ENCODE results near the gene LEP.
"Not testable (repeated sequence)": the region's sequence is repeated elsewhere in the genome, so short reads cannot be mapped to it uniquely, and the experiment has no call there.

Gene LEP

DNA sequence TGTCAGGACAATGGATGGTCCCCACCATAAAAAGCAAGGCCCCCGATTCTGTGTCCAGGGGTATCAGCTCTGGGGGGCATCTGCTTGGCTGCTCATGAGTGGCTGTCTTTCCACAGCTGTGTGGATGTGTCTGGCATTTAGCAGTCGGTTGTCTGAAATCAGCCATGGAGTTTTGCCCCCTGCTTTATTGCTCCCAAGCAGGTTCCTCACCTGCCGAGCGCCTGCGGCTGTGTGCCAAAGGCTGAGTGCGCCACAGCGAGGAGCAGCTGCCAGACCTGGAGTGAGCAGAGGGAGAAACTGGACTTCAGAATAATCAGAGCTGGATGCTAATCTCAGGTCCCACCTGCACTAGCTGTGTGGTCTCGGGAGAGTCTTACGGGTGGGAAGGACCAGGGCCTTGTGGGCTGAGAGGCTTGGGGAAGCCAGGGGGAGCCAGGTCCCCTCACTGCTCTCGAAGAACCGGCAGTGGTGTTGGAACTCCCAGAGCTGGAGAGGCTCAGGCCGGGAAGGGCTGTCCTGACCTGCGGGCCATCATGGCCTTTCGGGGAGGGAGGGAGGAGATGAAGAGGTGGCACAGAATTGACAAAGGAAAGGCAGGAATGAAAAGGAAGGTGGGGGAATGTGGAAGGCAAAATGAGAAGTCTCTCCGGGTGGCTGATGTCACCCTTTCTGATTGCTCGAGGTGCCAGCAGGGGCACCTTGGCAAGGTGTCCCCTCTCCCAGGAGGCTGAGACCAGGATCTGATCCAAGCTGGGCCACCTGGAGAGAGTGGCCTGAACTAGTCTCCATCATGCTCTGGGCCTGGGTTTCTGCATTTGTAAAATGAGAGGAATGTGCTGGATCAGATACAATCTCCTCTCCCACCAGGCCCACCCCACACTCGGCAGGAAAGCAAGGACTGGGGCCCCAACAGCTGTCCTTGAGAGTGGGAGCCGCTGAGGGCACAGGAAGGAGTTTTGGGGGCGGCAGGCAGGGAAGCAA, 30.2 kb upstream of the LEP start:
- DNase-seq (ENCODE audit: low read depth in 1 of 2, low spot score in 1 of 2) = no peak

DNA sequence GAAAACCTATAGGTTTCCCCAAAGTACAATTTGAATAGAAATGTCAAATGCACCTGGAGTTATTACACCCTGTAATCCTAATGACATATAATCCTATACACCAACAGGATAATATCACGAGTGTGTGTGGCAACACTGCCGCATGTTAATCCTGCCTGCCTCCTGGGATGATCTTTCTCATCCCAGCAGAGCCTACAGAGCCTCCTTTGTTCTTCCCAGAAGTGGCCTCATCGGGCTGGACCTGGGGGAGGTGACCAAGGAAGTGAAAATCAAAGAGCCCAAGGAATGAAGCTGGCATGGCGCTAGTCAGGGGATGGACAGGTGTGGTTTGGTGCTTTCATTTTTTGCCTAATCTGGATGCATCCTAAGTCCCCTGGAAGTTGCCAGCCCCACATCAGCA, 29.5 kb upstream of the LEP start:
- DNase-seq (ENCODE audit: low read depth in 1 of 2, low spot score in 1 of 2) = no peak

DNA sequence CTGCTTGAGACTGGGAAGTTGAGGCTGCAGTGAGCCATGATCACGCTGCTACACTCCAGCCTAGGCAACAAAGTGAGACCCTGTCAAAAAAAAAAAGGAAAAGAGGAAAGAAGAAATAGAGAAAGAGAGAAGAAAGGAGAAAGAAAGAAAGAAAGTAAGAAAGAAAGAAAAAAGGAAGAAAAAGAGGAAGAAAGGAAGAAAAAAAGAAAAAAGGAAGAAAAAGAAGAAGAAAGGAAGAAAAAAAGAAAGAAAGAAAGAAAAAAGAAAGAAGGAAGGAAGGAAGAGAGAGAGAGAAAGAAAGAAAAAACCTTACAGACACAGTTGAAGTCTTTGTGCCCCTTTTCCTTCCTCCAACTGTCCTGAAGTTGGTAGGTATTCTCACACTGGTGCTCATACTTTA, 26.6 kb upstream of the LEP start:
- DNase-seq (ENCODE audit: low read depth in 1 of 2, low spot score in 1 of 2) = no peak

DNA sequence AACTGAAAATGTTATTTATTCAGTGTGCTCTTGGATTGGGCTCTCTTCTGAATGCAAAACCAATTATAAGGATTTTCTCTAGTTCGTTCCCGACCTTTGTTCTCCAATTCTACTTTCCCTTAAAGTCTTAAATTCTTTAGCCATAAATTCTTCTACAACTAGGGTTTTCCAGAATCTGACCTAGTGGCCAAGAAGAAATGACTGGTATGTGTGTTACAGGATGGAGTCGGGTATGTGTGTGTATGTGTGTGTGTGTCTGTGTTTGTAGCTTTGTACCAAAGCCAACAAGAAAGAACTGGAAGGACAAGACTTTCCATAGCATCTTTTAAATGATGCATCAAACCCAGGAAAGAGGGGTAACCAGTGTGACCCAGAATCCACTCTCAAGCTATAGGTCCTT, 25.8 kb upstream of the LEP start:
- no peak for DNase-seq (ENCODE audit: low read depth in 1 of 2, low spot score in 1 of 2)

DNA sequence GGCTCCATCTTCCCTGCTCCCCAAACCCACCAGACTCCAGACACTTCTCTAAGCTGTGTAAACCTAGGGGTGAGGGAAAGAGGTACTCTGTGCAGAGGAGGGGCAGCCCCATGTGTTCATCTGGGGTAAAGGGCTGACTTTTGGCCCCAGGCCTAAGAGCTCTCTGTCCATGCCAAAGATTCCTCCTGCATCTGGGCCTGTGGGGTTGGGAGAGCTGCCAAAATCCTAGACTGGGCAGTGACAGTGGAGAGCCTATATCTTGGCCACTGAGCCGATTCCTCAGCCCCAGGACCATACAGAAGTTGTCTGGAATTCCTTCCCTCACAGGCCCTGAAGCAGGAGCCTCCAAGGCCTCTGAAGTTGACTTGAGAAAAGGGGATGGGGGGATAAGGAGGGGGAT, 25.3 kb upstream of the LEP start:
- DNase-seq (ENCODE audit: low read depth in 1 of 2, low spot score in 1 of 2) = no peak

DNA sequence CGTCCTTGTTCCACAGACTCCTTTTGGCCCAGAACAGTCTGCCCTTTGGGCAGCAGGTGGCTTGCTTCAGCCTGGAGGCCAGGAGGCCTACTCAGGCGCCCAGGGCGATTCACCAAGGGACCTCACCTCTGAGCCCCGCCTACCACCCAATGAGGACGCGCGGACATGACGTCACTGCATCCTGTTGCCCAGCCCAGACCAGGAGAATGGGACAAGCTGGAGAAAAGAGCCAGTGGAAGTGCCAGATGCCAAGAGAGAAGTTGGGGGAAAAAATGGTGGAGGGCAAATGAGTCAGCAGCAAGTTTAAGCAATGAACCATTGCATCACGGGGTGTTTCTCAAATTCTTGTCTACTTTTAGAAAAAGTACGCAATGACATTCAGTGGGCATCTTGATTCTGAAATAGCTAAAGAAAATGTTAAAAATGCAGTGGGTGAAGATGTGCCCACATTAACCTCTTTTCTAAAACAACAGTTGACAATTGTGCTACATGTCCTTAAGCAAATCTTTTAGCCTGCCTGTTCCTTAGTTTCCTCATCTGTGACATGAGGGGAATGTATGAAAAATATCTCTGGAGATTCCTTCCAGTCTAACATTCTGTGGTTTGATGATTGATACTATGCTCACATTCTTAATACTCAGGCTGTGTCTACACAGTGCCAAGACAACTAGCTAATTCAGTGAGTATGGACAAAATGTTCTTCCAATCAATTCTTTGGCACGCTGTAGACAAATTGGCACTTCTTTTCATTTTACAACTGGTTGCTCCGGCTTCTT, 23.9 kb upstream of the LEP start:
- DNase-seq (ENCODE audit: low read depth in 1 of 2, low spot score in 1 of 2) = no peak

DNA sequence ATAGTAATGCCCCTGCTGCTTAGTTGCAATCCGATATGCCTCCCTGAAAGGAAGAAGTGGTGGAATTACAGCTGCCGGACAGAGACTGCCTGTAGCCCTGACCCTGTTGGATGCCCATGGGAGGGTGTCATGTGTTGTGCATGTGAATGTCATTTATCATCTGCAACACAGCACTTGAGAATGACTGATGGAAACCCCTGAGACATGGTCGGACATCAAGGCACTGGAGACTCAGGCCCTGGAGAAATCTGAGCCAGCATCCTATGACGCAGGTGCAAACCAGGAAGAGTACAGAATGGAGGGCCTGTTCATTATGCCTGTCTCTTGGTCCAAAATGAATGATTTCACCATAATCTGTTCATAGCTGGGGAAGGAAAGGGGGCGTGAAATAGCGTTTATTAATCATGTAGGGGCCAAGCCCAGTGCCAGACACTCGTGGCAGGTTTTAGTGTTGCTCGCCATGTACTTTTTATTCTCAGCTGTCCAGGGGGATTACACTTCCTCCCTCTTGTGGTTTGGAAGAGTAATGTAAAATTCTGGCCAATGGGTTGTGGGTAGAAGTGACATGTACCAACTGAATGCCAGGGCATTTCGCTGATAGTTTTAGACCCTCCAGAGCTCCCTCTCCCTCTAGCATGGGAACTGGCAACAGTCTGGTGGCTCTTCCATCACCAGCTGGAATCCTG, 23.0 kb upstream of the LEP start:
- DNase-seq (ENCODE audit: low read depth in 1 of 2, low spot score in 1 of 2) = no peak

DNA sequence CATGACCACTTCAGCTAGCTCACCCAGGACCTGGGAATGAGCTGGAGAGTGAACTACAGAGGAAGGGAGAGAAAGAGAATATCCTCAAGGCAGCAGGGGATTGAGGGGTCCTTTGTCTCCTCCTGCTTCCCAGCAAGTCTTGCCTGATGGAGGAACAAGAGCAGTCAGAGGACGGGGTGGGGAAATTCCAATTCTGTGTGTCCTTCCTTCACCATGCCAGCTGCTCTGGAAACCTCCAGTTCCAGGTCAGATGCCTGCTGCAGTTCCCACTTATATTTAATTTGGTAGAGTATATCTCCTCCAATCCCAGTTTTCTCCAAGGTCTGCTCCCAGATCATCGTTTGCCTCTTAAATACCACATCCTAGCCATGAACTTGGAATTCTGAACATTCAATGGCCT, 21.4 kb upstream of the LEP start:
- no peak for DNase-seq (ENCODE audit: low read depth in 1 of 2, low spot score in 1 of 2)

DNA sequence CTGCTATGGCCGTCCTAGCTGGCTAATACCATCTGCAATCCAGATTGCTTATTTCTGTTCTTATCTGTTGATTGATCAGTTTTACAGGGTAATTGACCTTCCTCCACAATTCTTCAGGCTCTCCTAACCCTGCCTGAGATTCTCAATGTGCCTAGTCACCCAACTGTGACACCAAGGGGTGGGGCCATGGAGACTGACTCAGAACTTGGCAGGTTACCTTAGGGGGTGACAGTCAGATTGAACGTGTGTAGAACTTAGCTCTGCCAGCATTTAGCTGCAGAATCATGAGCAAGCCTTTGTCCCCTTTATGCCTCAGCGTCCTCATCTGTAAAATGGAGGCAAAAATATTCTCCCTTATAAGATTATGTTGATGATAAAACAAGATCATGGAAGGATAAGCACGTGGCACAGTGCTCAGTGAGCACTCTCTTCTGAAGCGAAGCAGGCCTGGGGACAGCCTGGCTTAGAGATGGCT, 19.1 kb upstream of the LEP start:
- DNase-seq (ENCODE audit: low read depth in 1 of 2, low spot score in 1 of 2) = no peak

DNA sequence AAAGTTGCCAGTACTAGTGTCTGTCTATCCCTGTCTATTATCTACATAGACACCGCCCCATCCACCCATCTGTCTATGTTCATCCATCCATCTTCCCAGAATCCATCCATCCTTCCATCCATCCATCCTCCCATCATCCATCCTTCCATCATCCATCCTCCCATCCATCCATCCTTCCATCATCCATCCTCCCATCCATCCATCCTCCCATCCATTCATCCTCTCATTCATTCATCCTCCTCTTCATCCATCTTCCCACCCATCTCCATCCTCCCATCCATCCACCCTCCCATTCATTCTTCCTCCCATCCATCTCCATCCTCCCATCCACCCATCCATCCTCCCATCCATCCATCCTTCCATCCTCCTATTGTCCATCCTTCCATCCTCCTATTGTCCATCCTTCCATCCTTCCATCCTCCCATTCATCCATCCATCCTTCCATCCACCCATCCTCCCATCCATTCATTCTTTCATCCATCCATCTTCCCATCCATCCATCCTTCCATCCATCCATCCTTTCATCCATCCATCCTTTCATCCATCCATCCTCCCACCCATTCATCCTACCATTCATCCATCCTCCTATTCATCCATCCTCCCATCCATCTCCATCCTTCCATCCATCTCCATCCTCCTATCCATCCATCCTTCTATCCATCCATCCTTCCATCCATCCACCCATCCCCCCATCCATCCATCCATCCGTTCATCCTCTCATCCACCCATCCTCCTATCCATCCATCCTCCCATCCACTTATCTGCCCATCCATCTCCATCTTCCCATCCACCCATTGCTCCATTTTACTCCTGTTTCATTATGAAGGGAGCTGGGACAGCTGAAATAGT, 14.7 kb upstream of the LEP start:
- no peak for DNase-seq (ENCODE audit: low read depth in 1 of 2, low spot score in 1 of 2)

DNA sequence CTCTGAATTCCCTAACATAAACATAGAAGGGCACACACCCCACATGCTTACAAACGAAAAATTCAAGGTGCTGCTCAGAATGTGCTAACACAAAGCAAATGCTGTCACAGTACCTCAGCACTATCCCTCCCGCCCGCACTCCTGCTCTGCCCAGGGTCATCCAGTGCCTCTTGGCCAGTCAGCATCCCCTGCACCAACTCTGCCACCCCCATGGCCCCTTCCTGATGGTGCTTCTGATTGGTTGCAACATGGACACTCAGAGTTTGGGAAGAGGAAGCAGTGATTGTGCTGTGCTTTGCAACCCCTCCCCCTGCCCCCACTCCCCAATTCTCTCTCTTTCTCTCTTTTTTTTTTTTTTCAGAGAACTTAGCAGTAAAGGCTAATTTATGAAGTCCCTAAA, 13.8 kb upstream of the LEP start:
- no peak for DNase-seq (ENCODE audit: low read depth in 1 of 2, low spot score in 1 of 2)

DNA sequence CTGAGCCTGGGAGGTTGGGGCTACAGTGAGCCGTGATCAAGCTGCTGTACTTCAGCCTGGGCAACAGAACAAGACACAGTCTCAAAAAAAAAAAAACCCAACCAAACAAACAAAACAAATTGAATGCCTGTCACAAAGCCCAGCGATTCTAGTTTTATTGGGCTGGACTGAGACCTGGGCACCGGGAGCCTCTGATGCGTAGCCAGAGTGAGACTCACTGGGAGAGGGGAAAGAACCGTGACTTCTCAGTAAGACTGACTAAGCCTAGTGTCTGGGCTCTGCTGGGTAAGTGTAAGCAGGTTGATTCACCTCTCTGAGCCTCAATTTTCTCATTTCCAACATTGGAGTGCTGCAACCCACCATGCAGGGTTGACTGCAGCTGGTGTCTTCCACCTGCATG, 10.1 kb upstream of the LEP start:
- DNase-seq (ENCODE audit: low read depth in 1 of 2, low spot score in 1 of 2) = no peak

DNA sequence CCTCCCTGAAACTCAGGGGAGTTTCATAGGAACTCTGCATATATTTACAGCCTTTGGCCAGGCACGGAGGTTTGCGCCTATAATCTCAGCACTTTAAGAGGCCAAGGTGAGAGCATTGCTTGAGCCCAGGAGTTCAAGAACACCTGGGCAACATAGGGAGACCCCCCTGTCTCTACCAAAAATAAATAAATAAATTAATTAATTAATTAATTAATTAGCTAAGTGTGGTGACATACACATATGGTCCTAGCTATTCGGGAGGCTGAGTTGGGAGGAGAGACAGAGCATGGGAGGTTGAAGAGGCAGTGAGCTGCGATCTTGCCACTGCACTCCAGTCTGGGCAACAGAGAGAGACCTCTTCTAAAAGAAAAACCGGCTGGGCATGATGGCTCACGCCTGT, 9.4 kb upstream of the LEP start:
- no peak for DNase-seq (ENCODE audit: low read depth in 1 of 2, low spot score in 1 of 2)

DNA sequence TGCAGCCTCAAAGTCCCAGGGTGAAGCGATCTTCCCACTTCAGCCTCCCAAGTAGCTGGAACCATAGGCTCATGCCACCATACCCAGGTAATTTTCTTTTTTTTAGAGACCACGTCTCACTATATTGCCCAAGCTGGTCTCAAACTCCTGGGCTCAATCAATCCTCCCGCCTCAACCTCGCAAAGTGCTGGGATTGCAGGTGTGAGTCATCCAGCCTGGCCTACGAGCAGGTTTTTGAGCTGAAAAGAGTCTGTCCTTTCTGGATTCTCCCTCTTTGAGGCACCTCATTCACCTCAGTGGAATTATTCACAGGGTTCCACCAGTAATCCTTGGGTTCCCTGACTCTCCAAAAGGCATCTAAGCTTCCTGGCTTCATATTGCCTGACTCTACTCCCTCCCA, 7.6 kb upstream of the LEP start:
- no peak for DNase-seq (ENCODE audit: low read depth in 1 of 2, low spot score in 1 of 2)

DNA sequence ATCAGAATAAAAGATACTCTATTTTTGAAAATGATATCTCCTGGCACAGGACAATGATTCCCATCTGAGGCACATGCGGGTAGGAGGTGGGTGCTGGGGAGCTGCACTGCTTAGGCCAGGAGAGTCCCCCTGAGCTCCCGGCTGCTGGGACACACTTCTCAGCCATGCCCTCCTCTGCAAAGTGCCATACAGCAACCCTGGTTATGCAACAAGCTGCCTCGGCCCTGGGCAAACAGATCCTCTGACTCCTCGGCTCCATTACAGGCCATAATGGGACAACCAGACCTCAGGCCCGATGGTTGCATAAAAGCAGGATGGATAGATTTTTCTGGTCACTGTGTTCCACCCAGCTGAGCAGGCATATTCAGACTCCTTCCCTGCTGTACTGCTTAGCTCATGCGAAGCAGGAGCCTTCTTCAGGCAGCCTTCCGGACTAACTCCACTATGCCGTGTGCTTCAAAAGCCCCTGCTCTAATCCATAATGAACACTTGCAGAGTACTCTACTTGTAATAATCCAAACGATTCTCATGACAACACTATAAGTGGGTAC, 6.5 kb upstream of the LEP start:
- no peak for DNase-seq (ENCODE audit: low read depth in 1 of 2, low spot score in 1 of 2)

DNA sequence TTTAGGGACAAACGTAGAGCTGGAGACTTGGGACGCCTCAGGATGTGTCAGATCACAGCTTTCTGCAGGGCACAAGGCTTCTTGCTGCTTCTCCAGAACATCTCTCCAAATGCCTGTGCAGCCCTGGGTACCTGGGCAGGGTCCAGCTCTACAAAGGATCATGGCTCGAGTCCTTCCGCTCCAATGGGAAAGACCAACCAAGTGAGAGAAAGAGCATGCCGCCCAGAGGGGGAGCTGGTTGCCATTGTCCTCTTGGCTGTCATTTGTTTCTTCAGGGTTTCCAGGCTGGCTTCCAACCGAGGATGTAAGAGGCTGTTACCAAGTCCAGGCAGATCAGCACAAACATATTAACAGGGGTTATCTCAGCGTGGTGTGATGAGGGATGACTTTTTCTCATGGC, 5.6 kb upstream of the LEP start:
- no peak for DNase-seq (ENCODE audit: low read depth in 1 of 2, low spot score in 1 of 2)

DNA sequence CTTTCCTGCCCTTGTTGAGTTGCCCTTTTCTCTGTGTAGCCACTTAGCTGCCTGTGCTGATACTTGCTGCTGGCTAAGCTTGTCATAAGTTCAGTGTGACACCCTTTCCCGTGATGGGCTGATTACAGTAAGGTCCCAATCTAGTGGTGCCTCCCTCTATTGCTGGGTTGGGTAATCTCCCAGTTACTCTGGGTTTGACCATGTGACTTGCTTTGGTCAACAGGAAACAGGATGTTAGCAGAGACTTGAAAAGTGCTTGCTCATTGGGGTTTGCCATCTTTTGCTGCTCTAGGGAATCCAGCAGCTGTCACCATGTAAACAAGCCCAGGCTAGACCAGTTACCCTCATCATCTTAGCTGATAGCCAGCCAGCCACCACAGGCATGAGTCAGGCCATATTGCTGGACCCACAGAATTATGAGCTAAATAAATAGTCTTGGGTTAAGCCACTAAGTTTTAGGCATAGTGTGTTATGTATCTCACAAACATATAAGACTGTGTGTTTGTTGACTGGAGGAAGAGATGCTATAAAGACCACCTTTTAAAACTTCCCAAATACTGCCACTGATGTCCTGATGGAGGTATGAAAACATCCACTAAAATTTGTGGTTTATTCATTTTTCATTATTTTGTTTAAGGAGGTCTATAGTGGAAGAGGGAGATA, 4.0 kb upstream of the LEP start:
- no peak for DNase-seq (ENCODE audit: low read depth in 1 of 2, low spot score in 1 of 2)

DNA sequence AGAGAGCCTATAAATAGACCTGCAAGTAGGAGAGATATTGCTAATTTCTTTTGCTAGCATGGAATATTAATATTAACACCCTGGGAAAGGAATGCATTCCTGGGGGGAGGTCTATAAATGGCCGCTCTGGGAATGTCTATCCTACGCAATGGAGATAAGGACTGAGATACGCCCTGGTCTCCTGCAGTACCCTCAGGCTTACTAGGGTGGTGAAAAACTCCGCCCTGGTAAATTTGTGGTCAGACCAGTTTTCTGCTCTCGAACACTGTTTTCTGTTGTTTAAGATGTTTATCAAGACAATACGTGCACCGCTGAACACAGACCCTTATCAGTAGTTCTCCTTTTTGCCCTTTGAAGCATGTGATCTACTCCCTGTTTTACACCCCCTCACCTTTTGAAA, 1.9 kb upstream of the LEP start:
- DNase-seq (ENCODE audit: low read depth in 1 of 2, low spot score in 1 of 2) = not testable (repeated sequence)

DNA sequence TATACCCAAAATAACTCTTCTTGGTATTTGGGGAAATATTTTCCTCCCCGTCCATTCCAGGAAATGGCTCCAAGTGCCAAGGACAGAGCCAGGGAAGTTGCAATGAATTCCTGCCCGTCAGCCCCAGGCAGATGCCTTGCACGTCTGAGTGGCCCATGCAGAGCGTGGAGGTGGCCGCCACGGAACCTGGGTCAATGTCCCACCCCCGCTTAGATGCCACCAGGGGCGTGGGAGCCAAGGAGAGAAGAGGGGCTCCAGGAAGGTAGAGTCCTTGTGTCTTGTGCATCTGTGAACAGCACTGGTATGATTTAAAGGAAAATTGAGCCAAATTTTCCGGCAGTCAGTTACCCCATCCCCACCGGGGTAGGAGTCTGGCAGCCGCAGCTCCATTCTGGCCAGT, 1.6 kb downstream of the LEP start:
- no peak for DNase-seq (ENCODE audit: low read depth in 1 of 2, low spot score in 1 of 2)

DNA sequence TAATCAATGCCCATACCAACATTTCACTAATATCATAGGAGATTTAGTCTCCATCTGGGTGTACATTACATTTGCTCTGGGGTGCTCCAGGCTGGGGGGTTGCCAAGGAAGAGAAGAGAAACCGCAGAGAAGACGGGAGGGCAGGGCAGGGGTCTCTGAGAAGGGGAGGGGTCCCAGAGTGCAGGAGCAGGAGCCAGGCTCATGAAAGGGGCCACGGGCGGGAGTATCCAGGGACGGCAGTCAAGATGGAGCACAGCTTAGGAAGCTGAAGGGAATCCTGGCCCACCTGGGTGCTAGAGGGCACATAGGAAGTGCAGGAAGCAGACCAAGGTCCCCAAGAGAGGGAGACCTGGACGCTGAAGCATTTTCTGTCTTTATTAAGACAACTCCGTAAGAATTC, 2.2 kb downstream of the LEP start:
- no peak for DNase-seq (ENCODE audit: low read depth in 1 of 2, low spot score in 1 of 2)
